NCI-H82 treated with DMSO at 0.1 percent for 48 hours (cell line): ENCODE measurements around the gene SYPL1.
A peak's percentile ranks its signal among the peaks of the same experiment; 100 is the strongest.

Source experiments
- DNase-seq: peaks from one replicate; lab custom pipeline; 2025; ENCODE audit not compliant: unreplicated experiment; lab: John Stamatoyannopoulos, UW

The SYPL1 gene

GRCh38 chr7:106122713-106123112, 10.6 kb upstream of the SYPL1 start:
- no peak for DNase-seq

GRCh38 chr7:106121189-106121810, 9.2 kb upstream of the SYPL1 start:
- no peak for DNase-seq

GRCh38 chr7:106120500-106120899, 8.4 kb upstream of the SYPL1 start:
- DNase-seq = no peak

GRCh38 chr7:106119719-106120118, 7.6 kb upstream of the SYPL1 start:
- peak; percentile 80 for DNase-seq

- DNase-seq = no peak
Observed at GRCh38 chr7:106117786-106118544, 5.9 kb upstream of the SYPL1 start.

- DNase-seq = no peak
Observed at GRCh38 chr7:106116161-106116704, 4.1 kb upstream of the SYPL1 start.

- no peak for DNase-seq
Observed at GRCh38 chr7:106114716-106115383, 2.7 kb upstream of the SYPL1 start.

GRCh38 chr7:106112972-106113421, 885 bp upstream of the SYPL1 start:
- DNase-seq = no peak

GRCh38 chr7:106111655-106112117, 426 bp downstream of the SYPL1 start:
- no peak for DNase-seq

- DNase-seq = no peak
Observed at GRCh38 chr7:106110885-106111654, 1.0 kb downstream of the SYPL1 start.

GRCh38 chr7:106110238-106110560, 1.9 kb downstream of the SYPL1 start:
- no peak for DNase-seq

- no peak for DNase-seq
Observed at GRCh38 chr7:106109521-106110237, 2.4 kb downstream of the SYPL1 start.

- no peak for DNase-seq
Observed at GRCh38 chr7:106108991-106109390, 3.1 kb downstream of the SYPL1 start.

- no peak for DNase-seq
Observed at GRCh38 chr7:106104721-106105260, 7.3 kb downstream of the SYPL1 start.

- DNase-seq = no peak
Observed at GRCh38 chr7:106102387-106102966, 9.6 kb downstream of the SYPL1 start.

- DNase-seq = no peak
Observed at GRCh38 chr7:106101726-106102125, 10.4 kb downstream of the SYPL1 start.

- DNase-seq = no peak
Observed at GRCh38 chr7:106100863-106101629, 11.1 kb downstream of the SYPL1 start.

GRCh38 chr7:106099539-106099938, 12.6 kb downstream of the SYPL1 start:
- no peak for DNase-seq

- no peak for DNase-seq
Observed at GRCh38 chr7:106098889-106099288, 13.2 kb downstream of the SYPL1 start.
